ENCODE results near the gene ARHGAP22.

The ARHGAP22 gene

DNA sequence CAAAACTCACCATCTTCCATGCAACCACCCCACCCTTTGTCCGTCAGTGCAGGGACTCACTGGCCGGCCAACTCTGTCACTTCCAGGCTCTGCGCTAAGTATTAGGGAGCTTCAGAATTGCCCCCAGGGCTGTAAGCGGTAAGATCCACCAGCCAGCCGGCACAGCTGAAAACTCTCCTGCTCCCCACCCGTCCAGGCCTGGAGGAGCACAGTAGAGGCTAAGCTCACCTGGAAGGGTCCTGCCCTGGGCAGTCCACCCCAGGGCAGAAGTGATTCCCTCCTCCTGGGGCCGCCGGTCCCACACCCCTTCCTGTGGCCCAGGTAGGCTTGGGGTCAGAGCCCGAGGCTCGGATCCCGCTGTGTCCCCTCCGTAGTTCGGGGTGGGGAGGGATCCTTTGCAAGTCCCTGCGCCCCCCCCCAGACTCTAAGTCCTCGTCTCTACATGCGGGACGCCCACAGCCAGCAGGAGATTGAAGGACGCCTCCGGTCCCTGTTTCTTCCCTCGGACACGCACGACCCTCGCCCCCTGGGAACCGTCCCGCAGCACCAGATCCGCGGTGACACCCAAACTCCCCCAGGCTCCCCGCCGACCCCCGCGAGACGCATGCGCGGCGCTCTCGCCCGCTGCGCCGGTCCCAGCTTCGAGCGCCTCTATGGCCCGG lies 138.9 kb downstream of the ARHGAP22 start:
- Histone ChIP-seq H3K27me3 (replicated peaks; ENCODE audit: control insufficient read depth, insufficient read depth, low read length, poor library complexity, severe bottlenecking) (no peaks in the 10 kb centered on the region), H3K27ac (ENCODE audit: insufficient read depth, low read length, poor library complexity, severe bottlenecking) (no peak overlapping the region), H3K9me3 (ENCODE audit: control insufficient read depth, low read length) (no peaks in the 10 kb centered on the region), H3K4me1 (ENCODE audit: control insufficient read depth, insufficient read depth, low read length, poor library complexity, severe bottlenecking) (no peaks in the 10 kb centered on the region), H3K36me3 (ENCODE audit: control insufficient read depth, insufficient read depth, low read length) (no peaks in the 10 kb centered on the region), H3K4me3 (ENCODE audit: insufficient read depth, low read depth, low read length, poor library complexity, severe bottlenecking) (no peak overlapping the region)
- no peak for DNase-seq

DNA sequence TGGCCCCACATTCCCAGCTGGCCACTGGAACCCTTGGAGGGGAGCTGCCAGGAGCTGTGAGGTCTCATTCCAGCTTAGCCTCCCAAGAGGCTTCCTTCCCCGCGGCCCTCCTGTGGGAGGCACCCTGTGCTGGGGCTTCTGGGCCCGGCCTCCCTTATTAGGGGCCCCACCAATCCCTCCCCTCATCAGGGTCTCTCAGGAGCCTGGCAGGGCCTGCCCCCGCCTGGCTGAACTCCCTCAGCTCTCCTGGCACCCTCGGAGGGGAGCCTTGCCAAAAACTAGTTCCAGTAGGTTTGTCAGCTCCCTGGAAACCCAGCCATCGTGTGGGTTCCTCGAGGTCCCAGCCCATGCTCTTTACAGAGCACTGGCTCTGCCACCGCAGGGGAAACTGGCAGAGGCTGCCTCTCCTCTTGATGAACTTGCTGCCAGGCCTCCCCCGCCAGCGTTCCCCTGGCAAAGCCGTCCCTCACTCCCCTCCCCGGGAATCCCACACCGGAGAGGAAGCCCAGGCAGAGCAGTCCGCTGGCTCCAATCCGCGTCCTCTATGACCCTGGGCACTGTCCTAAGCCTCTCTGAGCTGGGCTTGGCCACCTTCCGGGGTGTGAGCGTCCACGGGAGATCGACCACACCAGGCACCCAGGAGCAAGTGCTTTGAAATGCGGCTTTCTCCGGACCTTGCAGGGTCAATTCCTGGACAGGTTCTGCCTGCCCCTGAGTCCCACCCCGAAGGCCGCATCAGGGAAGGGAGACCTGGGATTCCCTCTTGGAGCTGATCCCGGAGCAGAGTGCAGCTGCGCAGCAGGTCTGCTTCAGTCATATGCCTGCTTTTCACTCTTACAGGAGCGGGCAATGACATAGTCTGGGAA lies 139.8 kb downstream of the ARHGAP22 start:
- H3K4me1 ChIP-seq (ENCODE audit: control insufficient read depth, insufficient read depth, low read length, poor library complexity, severe bottlenecking) = no peaks in the 10 kb centered on the region
- no peak overlapping the region for H3K4me3 ChIP-seq (ENCODE audit: insufficient read depth, low read depth, low read length, poor library complexity, severe bottlenecking)
- no peak overlapping the region for H3K27ac ChIP-seq (ENCODE audit: insufficient read depth, low read length, poor library complexity, severe bottlenecking)
- H3K27me3 ChIP-seq (replicated peaks; ENCODE audit: control insufficient read depth, insufficient read depth, low read length, poor library complexity, severe bottlenecking) = no peaks in the 10 kb centered on the region
- no peaks in the 10 kb centered on the region for H3K36me3 ChIP-seq (ENCODE audit: control insufficient read depth, insufficient read depth, low read length)
- DNase-seq = no peak
- H3K9me3 ChIP-seq (ENCODE audit: control insufficient read depth, low read length) = no peaks in the 10 kb centered on the region

DNA sequence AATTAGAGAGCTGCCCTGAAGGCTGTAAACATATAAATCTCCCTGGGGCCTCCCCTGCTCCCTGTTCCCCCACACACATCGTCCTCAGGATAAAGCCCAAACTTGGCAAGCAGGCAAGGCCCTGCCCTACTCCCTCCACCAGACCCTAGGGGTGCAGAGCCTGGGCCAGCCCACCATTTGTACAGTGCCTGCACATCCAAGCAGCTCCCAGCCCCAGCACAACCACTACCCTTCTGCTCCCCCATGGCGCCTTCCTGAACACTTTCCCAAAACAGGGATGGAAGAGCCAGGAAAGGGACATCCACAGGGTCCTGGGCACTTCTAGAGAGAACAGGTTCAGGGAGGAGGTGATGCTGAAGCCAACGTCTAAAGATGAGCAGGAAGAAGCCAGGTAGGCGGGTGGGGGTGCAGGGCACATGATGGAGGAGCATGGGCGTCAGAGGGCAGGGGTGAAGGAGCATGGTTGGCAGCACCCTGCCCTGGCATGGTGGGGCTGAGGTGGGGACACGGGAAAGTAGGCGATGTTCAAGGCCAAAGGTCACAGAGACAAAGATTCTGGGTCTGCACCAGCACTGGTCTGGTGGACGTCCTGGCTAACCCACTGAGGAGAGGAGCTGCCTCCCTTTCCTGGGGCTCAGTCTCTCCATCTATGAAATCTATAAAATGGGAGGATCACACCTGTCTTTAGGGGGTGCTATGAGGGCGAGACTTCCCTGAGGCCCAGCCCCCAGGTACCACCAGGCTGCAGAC lies 140.6 kb downstream of the ARHGAP22 start:
- no peak for DNase-seq
- Histone ChIP-seq H3K4me3 (ENCODE audit: insufficient read depth, low read depth, low read length, poor library complexity, severe bottlenecking) (no peak overlapping the region), H3K27ac (ENCODE audit: insufficient read depth, low read length, poor library complexity, severe bottlenecking) (no peak overlapping the region), H3K9me3 (ENCODE audit: control insufficient read depth, low read length) (no peaks in the 10 kb centered on the region), H3K36me3 (ENCODE audit: control insufficient read depth, insufficient read depth, low read length) (no peaks in the 10 kb centered on the region), H3K27me3 (replicated peaks; ENCODE audit: control insufficient read depth, insufficient read depth, low read length, poor library complexity, severe bottlenecking) (no peaks in the 10 kb centered on the region), H3K4me1 (ENCODE audit: control insufficient read depth, insufficient read depth, low read length, poor library complexity, severe bottlenecking) (no peaks in the 10 kb centered on the region)

DNA sequence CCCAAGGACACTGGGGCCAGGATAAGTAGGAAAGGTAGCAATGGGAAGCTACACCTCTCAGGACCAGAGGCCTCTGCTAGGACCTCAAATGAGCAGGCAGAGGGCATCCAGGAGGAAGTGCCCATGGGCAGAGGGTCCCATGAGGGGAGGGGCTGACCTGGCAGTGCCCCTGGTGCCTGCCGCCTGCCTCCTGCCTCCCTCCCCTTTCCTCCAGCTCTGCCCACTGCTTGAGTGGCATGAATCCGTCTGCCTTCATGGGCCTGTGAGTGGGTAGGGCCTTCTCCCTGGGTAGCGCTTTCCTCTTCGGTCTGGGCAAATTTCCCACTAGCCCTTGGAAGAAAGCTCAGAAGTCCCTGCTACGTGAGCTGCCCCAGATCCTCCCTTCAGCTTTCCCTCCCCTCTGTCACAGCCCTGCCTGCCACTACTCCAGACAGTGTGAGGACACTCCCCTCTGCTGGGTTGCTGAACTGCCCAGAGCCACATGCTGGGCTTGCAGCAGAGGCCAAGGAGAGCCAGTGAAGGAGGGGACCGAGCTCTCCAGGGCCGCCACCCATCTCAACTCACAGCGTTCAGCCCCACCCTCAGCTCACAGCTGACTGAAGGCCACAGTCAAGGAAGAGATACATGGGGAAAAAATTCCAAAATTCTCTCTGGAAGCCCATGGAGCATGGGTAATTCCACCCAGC lies 141.4 kb downstream of the ARHGAP22 start:
- DNase-seq = no peak
- no peak overlapping the region for H3K27ac ChIP-seq (ENCODE audit: insufficient read depth, low read length, poor library complexity, severe bottlenecking)
- H3K4me1 ChIP-seq (ENCODE audit: control insufficient read depth, insufficient read depth, low read length, poor library complexity, severe bottlenecking) = no peaks in the 10 kb centered on the region
- H3K27me3 ChIP-seq (replicated peaks; ENCODE audit: control insufficient read depth, insufficient read depth, low read length, poor library complexity, severe bottlenecking) = no peaks in the 10 kb centered on the region
- H3K9me3 ChIP-seq (ENCODE audit: control insufficient read depth, low read length) = no peaks in the 10 kb centered on the region
- H3K4me3 ChIP-seq (ENCODE audit: insufficient read depth, low read depth, low read length, poor library complexity, severe bottlenecking) = no peak overlapping the region
- no peaks in the 10 kb centered on the region for H3K36me3 ChIP-seq (ENCODE audit: control insufficient read depth, insufficient read depth, low read length)

DNA sequence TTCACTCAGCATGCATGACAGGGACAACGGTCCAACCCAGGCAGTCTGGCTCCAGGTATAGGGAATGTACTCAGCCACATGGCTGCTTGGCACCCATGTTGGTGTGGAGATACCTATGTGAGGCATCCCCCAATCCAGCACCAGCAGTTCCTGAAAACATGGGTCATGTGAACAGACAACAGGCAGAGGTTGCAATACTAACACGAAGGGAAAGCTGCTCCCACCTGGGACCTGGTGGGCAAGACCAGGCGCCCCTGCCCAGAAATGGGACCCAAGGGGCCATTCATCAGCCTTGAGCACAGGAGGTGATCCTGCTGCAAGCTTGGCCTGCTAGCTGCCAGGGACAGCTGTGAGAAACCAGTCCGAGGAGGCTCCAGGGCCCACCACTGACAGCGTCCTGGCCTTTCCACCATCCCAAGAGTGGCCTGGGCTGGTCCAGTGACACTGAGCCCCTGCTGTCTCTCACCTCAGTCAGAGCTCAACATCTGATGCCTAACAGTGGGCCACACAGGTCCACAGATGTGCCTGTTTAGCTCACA lies 142.3 kb downstream of the ARHGAP22 start:
- no peaks in the 10 kb centered on the region for H3K9me3 ChIP-seq (ENCODE audit: control insufficient read depth, low read length)
- H3K27ac ChIP-seq (ENCODE audit: insufficient read depth, low read length, poor library complexity, severe bottlenecking) = no peak overlapping the region
- H3K4me3 ChIP-seq (ENCODE audit: insufficient read depth, low read depth, low read length, poor library complexity, severe bottlenecking) = no peak overlapping the region
- no peaks in the 10 kb centered on the region for H3K36me3 ChIP-seq (ENCODE audit: control insufficient read depth, insufficient read depth, low read length)
- DNase-seq = no peak
- no peaks in the 10 kb centered on the region for H3K4me1 ChIP-seq (ENCODE audit: control insufficient read depth, insufficient read depth, low read length, poor library complexity, severe bottlenecking)
- H3K27me3 ChIP-seq (replicated peaks; ENCODE audit: control insufficient read depth, insufficient read depth, low read length, poor library complexity, severe bottlenecking) = no peaks in the 10 kb centered on the region

DNA sequence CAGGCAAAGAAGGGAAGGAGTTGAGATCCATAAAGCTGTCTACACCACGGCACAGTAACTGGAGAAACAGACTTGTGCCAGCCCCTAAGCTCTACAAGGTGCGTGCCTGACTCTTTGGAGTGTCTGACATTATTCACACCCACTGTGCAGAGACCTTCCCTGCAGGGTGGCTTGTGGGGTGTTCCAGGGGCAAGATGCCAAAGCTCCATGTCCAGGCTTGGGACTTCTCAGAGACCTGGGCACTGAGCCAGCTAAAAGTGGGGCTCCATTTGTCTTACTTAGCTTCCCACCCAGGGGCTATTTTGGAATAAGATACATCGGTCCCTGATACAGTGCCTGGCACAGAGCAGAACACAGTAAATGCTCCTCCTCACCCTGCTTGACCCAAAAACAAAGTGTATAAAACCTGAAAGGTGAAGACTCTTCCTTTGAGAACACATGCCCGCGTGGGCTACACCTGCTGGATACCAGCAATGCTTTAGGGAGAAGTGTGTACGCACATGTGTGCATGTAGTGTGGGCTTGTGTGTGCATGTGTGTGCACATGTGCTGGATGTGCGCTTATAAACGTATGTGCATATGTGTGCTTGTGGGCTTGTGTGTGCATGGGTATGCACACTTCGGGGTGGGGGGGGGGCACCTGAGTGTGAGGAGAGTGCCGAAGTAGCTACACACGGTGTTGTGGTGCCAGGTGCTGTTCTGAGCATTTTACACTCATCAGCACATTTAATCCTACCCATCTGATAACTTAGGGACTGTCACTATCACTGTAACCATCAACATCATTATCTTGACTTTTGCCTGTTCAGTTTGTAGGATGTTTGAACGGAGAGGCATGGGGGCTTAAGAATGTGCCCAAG lies 143.0 kb downstream of the ARHGAP22 start:
- H3K27ac ChIP-seq (ENCODE audit: insufficient read depth, low read length, poor library complexity, severe bottlenecking) = no peak overlapping the region
- no peaks in the 10 kb centered on the region for H3K4me1 ChIP-seq (ENCODE audit: control insufficient read depth, insufficient read depth, low read length, poor library complexity, severe bottlenecking)
- no peaks in the 10 kb centered on the region for H3K36me3 ChIP-seq (ENCODE audit: control insufficient read depth, insufficient read depth, low read length)
- H3K9me3 ChIP-seq (ENCODE audit: control insufficient read depth, low read length) = no peaks in the 10 kb centered on the region
- no peak for DNase-seq
- H3K27me3 ChIP-seq (replicated peaks; ENCODE audit: control insufficient read depth, insufficient read depth, low read length, poor library complexity, severe bottlenecking) = no peaks in the 10 kb centered on the region
- no peak overlapping the region for H3K4me3 ChIP-seq (ENCODE audit: insufficient read depth, low read depth, low read length, poor library complexity, severe bottlenecking)

DNA sequence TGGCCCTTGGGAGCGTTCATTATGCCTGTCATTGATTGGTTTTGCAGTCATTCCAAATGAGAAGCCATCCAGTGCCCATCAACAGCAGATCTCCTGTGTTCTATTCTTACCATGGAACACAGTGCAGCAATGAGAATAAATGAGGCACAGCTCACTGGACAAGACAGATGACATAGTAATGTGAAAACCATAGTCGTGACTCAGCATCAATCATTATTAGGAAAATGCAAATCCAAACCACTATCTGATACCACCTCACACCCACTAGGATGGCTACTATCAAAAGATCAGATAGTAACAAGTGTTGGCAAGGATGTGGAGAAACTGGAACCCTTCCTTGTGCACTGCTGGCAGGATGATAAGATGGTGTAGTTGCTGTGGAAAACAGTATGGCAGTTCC lies 144.7 kb downstream of the ARHGAP22 start:
- H3K27ac ChIP-seq (ENCODE audit: insufficient read depth, low read length, poor library complexity, severe bottlenecking) = no peak overlapping the region
- DNase-seq = no peak
- no peaks in the 10 kb centered on the region for H3K9me3 ChIP-seq (ENCODE audit: control insufficient read depth, low read length)
- H3K27me3 ChIP-seq (replicated peaks; ENCODE audit: control insufficient read depth, insufficient read depth, low read length, poor library complexity, severe bottlenecking) = no peaks in the 10 kb centered on the region
- H3K4me3 ChIP-seq (ENCODE audit: insufficient read depth, low read depth, low read length, poor library complexity, severe bottlenecking) = no peak overlapping the region
- no peaks in the 10 kb centered on the region for H3K4me1 ChIP-seq (ENCODE audit: control insufficient read depth, insufficient read depth, low read length, poor library complexity, severe bottlenecking)
- no peaks in the 10 kb centered on the region for H3K36me3 ChIP-seq (ENCODE audit: control insufficient read depth, insufficient read depth, low read length)

DNA sequence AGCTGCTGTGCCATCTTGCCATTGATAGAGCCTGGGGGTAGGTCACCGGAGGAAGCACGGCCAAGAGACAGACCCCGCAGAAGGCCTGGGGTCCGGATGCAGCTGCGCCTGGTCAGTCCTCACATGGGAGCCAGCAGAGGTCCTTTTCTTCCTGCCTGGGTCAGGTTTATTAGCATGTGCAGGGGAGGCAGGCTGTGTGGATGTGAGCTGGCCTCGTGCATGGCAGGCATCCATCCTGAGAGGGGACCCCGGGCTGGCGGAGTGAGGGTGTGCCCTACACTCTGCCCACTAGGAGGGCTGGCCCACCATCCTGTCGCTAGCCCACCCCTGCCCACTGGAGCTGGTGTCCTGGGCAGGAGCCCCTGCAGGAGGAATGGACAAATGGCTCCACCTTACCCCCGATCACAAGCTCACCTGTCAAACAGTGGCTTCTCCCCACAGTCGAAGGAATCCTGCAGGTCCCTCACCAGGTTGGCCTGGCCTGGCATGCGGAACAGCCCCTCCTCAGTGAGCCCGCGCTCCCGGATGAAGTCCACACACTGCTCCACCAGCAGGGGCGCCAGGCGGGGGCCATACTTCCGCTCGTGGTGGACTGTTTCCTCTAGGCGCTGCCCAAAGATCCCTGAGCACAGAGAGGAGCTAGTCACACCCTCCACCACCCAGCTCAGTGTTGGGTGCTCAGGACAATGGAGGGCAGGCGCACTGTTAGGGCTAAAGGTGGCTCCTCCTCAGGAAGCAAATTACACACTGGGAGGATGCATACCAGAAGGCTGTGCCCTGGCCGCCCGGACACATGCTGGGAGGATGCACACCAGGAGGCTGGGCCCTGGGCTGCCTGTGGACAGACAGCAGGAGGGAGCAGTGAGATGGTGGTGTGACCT lies 145.4 kb downstream of the ARHGAP22 start:
- Histone ChIP-seq H3K4me3 (ENCODE audit: insufficient read depth, low read depth, low read length, poor library complexity, severe bottlenecking) (no peak overlapping the region), H3K4me1 (ENCODE audit: control insufficient read depth, insufficient read depth, low read length, poor library complexity, severe bottlenecking) (no peaks in the 10 kb centered on the region), H3K9me3 (ENCODE audit: control insufficient read depth, low read length) (no peaks in the 10 kb centered on the region), H3K27ac (ENCODE audit: insufficient read depth, low read length, poor library complexity, severe bottlenecking) (no peak overlapping the region), H3K27me3 (replicated peaks; ENCODE audit: control insufficient read depth, insufficient read depth, low read length, poor library complexity, severe bottlenecking) (no peaks in the 10 kb centered on the region), H3K36me3 (ENCODE audit: control insufficient read depth, insufficient read depth, low read length) (no peaks in the 10 kb centered on the region)
- DNase-seq = no peak

All from effector memory CD4-positive, alpha-beta T cell (primary cell).